Cardiac muscle cell (in vitro differentiated cells and primary cell): ENCODE data around the gene RHOA. TPM values are rescaled to one million over a fixed set of nuclear protein-coding genes. Genes with fewer than 3 reads are reported as not detected.
"Not testable (repeated sequence)": the region's sequence is repeated elsewhere in the genome, so short reads cannot be mapped to it uniquely, and the experiment has no call there.

Experiments used
- DNase-seq, 2 donors: peaks; one replicate each; pipeline versions ENCODE4 v3.0.0 to v3.0.0-alpha.2; 2010 to 2017; ENCODE audit warnings: low read depth in 1 of 2, low spot score in 1 of 2
- H3K27ac ChIP-seq: fragments of 200-600 bp; sonication (generic); 2 replicates; pipeline ENCODE4 v1.5.1; 2016
- H3K27me3 ChIP-seq: fragments of 200-600 bp; sonication (generic); 2 replicates; pipeline ENCODE4 v1.6.0; 2016; ENCODE audit warnings: control low read depth
- H3K36me3 ChIP-seq: fragments of 200-600 bp; sonication (generic); 2 replicates; pipeline ENCODE4 v1.5.1; 2016; ENCODE audit warnings: control low read depth
- H3K4me1 ChIP-seq: fragments of 200-600 bp; sonication (generic); 2 replicates; pipeline ENCODE4 v1.8.1; 2017; ENCODE audit warnings: low read depth, mild to moderate bottlenecking, mixed run types
- H3K4me3 ChIP-seq: fragments of 200-600 bp; sonication (generic); 2 replicates; pipeline ENCODE4 v1.5.1; 2016; ENCODE audit warnings: mild to moderate bottlenecking
- H3K9me3 ChIP-seq: fragments of 200-600 bp; sonication (generic); 2 replicates; pipeline ENCODE4 v1.5.1; 2017; ENCODE audit warnings: low read depth, mild to moderate bottlenecking, control low read depth
- polyA plus RNA-seq: library from polyadenylated mRNA; unstranded; fragments of >200 nt; fragmentation: Nextera tagmentation; extraction: Ambion mirVana; gene quantifications from 2 replicates; pipeline ENCODE4 v1.2.1, GENCODE V29; 2016
- total RNA-seq: library from RNA; depleted of rRNA; stranded (reverse); fragments of >200 nt; gene quantifications from 2 replicates; pipeline ENCODE4 v1.2.3, GENCODE V29; 2016
- TF ChIP-seq, protein P1 (sequence below): IDR thresholded peaks from 2 replicates; pipeline ENCODE4 v1.5.1; 2012; ENCODE audit warnings: low read depth, mild to moderate bottlenecking, low read length

The RHOA gene
- total and polyA plus RNA-seq, 2 experiments from 2014 or later = 359 to 522 TPM

DNA sequence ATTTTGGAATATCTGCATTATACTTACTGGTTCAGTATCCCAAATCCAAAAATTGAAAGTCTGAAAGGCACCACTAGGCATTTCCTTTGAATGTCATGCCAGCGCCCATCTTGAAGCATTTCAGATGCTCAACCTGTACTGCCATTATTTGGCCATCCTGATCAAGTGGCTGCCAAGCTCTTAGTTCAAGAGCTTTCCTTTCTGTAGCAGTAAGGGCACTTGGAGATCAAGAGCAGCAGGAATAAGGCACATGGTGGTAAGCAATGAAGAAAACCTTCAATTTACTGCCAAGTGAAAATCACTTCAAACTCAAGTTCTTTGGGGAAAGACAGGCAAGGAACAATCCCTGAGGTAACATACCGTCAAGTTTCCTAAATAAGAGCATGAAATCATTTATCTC is 10.0 kb downstream of the RHOA start:
- peaks cover 2% of the 10 kb centered on the region for H3K36me3 ChIP-seq
- H3K4me1 ChIP-seq = peaks cover 12% of the 10 kb centered on the region
- H3K27me3 ChIP-seq = no peaks in the 10 kb centered on the region
- TF ChIP-seq, protein P1, sequence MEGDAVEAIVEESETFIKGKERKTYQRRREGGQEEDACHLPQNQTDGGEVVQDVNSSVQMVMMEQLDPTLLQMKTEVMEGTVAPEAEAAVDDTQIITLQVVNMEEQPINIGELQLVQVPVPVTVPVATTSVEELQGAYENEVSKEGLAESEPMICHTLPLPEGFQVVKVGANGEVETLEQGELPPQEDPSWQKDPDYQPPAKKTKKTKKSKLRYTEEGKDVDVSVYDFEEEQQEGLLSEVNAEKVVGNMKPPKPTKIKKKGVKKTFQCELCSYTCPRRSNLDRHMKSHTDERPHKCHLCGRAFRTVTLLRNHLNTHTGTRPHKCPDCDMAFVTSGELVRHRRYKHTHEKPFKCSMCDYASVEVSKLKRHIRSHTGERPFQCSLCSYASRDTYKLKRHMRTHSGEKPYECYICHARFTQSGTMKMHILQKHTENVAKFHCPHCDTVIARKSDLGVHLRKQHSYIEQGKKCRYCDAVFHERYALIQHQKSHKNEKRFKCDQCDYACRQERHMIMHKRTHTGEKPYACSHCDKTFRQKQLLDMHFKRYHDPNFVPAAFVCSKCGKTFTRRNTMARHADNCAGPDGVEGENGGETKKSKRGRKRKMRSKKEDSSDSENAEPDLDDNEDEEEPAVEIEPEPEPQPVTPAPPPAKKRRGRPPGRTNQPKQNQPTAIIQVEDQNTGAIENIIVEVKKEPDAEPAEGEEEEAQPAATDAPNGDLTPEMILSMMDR = no peak
- H3K27ac ChIP-seq = no peak overlapping the region
- no peak overlapping the region for H3K4me3 ChIP-seq
- DNase-seq = no peak
- no peaks in the 10 kb centered on the region for H3K9me3 ChIP-seq

DNA sequence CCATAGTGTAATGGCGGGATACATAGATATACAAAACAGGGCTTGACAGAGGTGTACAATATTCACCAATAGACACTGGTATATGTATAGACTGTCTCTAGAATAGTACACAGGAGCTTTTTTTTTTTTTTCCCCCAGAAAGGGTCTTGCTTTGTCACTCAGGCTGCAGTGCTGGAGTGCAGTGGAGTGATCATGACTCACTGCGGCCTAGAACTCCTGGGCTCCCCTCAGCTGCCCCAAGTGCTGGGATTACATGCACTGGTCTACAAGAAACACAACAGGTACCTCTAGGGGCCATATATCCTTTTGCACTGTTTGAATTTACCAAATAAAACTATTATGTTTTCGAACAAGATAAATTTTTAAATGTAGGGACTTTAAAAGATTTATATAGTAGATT is 12.3 kb downstream of the RHOA start:
- TF ChIP-seq, protein P1 = no peak
- peaks cover 2% of the 10 kb centered on the region for H3K36me3 ChIP-seq
- H3K27ac ChIP-seq = no peak overlapping the region
- H3K9me3 ChIP-seq = no peaks in the 10 kb centered on the region
- no peak overlapping the region for H3K4me3 ChIP-seq
- no peaks in the 10 kb centered on the region for H3K27me3 ChIP-seq
- DNase-seq = no peak
- peaks cover 3% of the 10 kb centered on the region for H3K4me1 ChIP-seq

DNA sequence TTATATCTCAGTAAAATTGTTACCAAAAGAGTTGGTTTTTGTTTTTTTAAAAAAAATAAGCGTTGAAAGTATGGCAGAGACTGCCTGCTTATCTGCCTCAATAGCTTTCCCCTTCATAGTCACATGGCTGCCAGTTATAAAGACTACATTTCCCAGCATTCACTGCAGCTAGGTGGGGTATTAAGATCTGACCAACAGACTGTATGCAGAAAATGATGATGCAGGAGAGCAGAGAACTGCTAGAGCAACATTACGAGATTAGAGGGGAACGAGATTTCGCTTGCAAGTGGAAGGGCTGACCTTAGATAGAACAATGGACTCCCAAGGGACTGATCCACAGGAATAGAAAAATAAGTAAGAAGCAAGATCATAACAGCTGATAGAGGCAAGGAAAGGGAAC is 14.3 kb downstream of the RHOA start:
- Histone ChIP-seq H3K4me1 (peaks cover 3% of the 10 kb centered on the region), H3K9me3 (no peaks in the 10 kb centered on the region), H3K36me3 (no peaks in the 10 kb centered on the region), H3K27ac (no peak overlapping the region), H3K27me3 (no peaks in the 10 kb centered on the region), H3K4me3 (no peak overlapping the region)
- TF ChIP-seq, protein P1 = no peak
- DNase-seq = peak; percentile 36 to 73

- H3K27me3 ChIP-seq, H3K4me1 ChIP-seq, H3K9me3 ChIP-seq, H3K36me3 ChIP-seq, H3K27ac ChIP-seq, H3K4me3 ChIP-seq, DNase-seq: not testable (repeated sequence)
These were observed 20.5 kb downstream of the RHOA start for GRCh38 chr3:49391310-49391709.

GRCh38 chr3:49389297-49389696 is 22.5 kb downstream of the RHOA start:
- H3K27me3 ChIP-seq = no peaks in the 10 kb centered on the region
- no peak overlapping the region for H3K4me3 ChIP-seq
- peaks cover 6% of the 10 kb centered on the region for H3K4me1 ChIP-seq
- peak overlapping the region; percentile 79 for H3K27ac ChIP-seq
- DNase-seq = no peak
- no peaks in the 10 kb centered on the region for H3K36me3 ChIP-seq
- no peaks in the 10 kb centered on the region for H3K9me3 ChIP-seq
- TF ChIP-seq, protein P1 = no peak

DNA sequence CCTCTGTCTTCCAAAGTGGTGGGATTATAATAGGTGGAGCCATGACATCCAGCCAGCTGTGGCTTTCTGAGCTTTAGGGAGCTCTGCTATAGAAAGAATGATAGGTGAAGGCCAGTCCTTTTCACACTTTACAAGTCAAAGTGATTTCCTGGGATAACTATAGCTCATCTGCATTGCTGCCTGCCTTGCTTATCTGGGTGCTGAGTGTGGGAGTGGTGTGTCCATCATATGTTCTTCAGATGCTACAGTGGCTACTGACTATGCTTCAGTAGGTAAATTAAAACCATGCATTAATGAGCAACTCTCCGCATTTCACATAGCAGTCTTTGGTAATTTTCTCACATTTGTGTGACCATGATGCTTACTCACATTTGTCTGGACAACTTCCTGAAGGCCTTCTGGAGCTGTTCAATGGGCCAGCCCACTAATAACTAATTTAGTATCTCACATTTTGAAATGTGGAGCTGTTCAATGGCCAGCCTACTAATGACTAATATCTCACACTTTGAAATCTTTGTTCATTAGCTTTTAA is 23.4 kb downstream of the RHOA start:
- Histone ChIP-seq H3K27me3 (no peaks in the 10 kb centered on the region), H3K9me3 (no peaks in the 10 kb centered on the region), H3K27ac (peak overlapping the region; percentile 79), H3K4me1 (peaks cover 6% of the 10 kb centered on the region), H3K36me3 (no peaks in the 10 kb centered on the region), H3K4me3 (no peak overlapping the region)
- DNase-seq = no peak
- TF ChIP-seq, protein P1 = no peak
